ENCODE data around the gene TRPM3.

- no peak for TF ChIP-seq ZC3H10 (CRISPR knock-in tag; IDR thresholded peaks at IDR 0.05)
- TF ChIP-seq ZFP30 (CRISPR knock-in tag; IDR thresholded peaks at IDR 0.05): no peak
- no peak for TF ChIP-seq TCF4 (CRISPR knock-in tag; IDR thresholded peaks at IDR 0.05; ENCODE audit: borderline replicate concordance)
- no peak for TF ChIP-seq TSHZ2 (CRISPR knock-in tag; IDR thresholded peaks at IDR 0.05)
- TF ChIP-seq PPARA (CRISPR knock-in tag; IDR thresholded peaks at IDR 0.05; ENCODE audit: borderline replicate concordance): no peak
- TF ChIP-seq ARNTL (CRISPR knock-in tag; IDR thresholded peaks at IDR 0.05; ENCODE audit: borderline replicate concordance, low read depth): no peak
These were observed 281.2 kb downstream of the TRPM3 start for GRCh38 chr9:70840266-70840665.

Data from SK-N-SH treated with all-trans-retinoic acid at 6 μM for 48 hours (cell line).